Left ventricle myocardium superior (tissue), 1 donor: ENCODE results near the gene RPP25. TPM values are rescaled to one million over a fixed set of nuclear protein-coding genes. Genes with fewer than 3 reads are reported as not detected.

Experiments used
- ATAC-seq: fragments of 200-7000 bp; cut with Tn5 transposase; one replicate; pipeline ENCODE4 v1.9.1; 2020; ENCODE audit warnings: mild to moderate bottlenecking, moderate library complexity
- DNase-seq: peaks from one replicate; pipeline ENCODE4 v3.0.0-alpha.2; 2020
- intact Hi-C: fragments of 100-400 bp; cut with micrococcal nuclease; formaldehyde crosslinking; loops from one replicate; pipeline ENCODE4 v1.11.0; 2022
- long read RNA-seq: library from polyadenylated mRNA; unstranded; transcript quantifications from one replicate; pipeline ENCODE4 v2.0.0, GENCODE V29; 2021
- total RNA-seq: library from RNA; stranded (reverse); fragmentation: NEBNext Ultra II Directional; extraction: Animal tissue kit (Norgen Biotek cat#: 25700); gene quantifications from one replicate; pipeline ENCODE4 v1.2.1, GENCODE V29; 2021
- donor health status: DM: no; HTN: yes; CAD: no; lungs with severe emphysema.

Gene RPP25, protein sequence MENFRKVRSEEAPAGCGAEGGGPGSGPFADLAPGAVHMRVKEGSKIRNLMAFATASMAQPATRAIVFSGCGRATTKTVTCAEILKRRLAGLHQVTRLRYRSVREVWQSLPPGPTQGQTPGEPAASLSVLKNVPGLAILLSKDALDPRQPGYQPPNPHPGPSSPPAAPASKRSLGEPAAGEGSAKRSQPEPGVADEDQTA
- 2.3 TPM for total RNA-seq
- long read RNA-seq, transcript RPP25-201 (1 exons, 3,049 nt): major isoform, 10 of 10 reads
- long read RNA-seq, partial matches to known transcripts: 0 of 10 reads
- long read RNA-seq, other reads (novel, unspliced or antisense): 0 of 10 reads

DNA sequence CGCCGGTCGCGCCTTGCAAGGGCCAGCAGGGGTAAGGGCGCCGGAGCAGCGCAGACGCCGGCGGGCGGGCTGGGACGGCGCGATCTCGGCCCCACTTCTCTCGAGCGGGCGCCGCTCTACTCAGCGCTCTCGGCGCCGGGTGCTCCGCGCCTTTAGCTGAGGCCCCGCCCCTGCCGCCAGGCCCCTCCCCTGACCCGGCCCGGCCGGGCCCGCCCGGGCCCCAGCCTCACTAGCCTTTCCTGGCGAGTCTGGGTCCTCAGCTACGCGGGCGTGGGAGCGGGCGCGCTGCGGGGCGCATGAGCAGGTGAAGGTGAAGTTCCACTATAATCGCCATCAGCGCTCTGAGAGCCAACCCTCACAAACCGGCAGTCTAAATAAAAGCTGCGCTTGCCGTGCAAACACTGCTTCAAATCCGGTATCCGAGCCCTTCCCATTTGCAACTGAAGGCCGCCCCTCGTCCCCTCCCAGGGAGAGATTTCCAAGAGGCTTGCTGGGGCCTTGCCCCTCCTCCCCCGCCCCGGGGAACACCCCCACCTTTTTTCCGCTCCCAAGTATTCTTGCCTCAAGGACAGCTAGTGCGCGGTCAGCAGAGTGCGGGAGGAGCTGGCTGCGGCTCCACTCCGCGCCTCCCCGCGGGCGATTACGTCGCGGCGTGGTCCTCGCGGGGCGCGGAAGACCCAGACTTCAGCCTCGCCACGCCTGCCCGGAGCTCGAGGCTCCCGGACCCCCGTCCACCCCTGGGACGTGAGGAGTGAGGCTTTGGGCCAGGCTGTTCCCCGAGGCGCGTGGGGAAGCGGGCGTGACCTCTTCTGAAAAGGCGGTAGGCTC lies at the start of gene RPP25:
TSS of gene RPP25 (minus strand) at position 125 of the 828 bp plus-strand sequence. CDS start 189 bp downstream, outside the sequence.
- intact Hi-C loops: no loop called here
- DNase-seq: peak; percentile 89
- ATAC-seq: peak; percentile 91

DNA sequence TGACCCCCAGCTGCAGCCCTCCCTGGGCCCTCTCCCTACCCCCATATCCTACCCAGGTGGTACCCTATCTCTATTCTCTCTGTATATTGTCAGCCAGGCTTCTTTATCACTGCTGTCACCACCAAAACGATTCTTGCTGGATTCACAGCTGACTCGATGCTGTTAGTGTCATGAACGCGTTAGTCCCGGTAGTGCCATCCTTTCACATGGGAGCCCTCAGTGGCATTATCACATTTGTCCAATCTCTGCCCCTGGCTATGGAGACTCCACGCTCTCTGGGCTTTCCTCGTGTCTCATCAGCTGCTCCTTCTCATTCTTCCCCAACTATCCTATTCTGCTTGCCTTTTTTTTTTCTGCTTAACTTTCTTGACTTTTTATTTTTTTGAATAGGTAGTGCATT lies 45.8 kb upstream of the RPP25 start:
- intact Hi-C loops: no loop called here
- ATAC-seq: no peak
- DNase-seq: no peak

DNA sequence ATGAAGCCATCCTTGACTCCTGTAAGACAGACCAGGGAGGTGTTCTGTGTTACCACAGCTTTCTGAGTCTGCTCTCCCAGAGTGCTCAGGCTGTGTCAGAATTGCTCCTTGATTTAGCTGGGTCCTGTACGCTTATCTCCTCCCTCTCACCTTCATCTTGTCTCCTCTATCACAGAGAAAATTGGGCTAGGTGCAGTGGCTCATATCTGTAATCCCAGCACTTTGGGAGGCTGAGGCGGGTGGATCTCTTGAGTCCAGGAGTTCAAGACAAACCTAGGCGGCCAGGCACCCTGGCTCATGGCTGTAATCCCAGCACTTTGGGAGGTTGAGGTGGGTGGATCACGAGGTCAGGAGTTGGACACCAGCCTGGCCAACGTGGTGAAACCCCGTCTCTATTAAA lies 44.7 kb upstream of the RPP25 start:
- no peak for ATAC-seq
- no peak for DNase-seq
- intact Hi-C loops: no loop called here

DNA sequence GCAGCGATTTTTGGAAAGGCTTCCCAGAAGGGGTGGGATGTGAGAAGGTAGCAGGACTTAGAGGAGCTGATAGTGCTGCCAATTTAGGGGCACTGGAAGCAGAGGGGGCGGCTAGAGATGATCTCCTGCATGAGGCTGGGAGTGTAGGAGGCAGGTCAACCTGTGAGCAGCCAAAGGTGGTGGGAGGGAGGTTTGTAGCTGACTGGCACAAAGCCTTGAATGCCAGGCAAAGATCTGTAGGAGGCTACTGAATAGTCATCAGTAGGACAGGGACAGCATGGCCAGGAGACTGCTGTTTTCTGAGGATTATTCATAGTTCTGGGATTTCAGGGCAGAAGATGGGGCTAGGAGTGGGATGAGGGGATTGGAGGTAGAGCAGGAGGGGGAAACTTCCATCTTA lies 41.0 kb upstream of the RPP25 start:
- intact Hi-C loops: no loop called here
- no peak for ATAC-seq
- no peak for DNase-seq

DNA sequence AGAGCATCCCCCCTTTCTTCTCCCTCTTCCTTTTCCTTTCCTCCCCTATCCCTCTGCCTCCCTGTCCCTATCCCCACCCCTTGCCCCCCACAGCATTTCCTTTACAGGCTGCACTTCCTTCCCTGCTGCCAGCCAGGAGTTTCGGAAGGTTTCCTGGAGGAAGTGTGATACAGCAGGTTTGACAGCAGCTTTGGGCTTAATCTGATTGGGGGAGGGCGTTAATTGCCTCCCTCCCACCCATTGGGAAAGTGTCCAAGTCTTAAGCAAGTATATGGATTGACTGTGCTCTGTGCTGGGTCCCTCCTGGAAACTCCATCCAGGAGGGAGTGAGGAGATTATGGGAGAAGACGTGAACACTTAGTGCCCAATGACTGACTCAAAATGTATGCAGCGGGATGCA lies 40.6 kb upstream of the RPP25 start:
- intact Hi-C loops: no loop called here
- ATAC-seq: no peak
- no peak for DNase-seq

DNA sequence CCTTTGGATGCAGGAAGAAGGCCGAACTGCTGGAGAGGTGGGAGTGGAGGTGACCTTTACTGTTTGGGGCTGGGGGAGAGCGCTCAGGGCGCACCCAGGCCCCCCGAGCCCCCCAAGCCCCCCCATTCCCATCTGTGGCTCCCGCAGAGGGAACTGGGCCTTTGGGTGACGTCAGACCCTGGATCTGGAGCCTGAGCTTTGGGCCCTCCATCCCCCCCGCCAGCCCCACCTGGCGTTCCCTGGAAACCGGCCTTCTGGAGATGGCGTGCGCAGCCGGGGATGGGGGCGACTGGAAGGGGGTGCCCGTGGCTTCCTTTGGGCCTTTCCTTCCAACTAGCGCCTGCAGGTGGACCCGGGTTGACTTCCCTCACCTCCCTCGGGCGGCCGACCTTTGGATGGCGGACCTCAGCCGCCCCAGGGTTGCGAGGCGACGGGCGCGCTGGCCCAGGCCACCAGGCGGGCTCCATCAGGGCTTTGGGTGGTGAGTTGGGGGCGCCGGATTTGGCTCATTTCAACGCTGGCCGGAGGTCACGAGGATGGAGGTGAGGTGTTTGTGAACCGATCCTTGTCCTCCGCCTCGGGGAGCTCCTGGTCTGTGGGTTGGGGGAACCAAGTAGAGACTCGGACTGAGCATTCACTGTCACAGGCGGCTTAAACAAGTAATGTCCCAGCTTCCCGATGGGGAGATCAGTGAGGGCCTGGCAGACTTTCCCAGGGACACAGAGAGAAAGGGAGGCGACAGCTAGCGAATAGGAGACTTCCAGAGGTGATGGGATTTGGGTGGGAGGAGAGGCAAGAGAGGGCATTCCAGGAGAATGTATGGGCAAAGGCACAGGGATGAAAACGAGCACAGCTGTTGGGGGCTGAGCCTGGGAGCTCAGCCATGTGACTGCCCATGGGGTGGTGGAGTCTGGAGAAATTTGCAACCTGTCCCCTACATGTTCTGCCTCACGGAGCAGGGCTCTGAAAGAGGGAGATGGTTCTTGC lies 39.5 kb upstream of the RPP25 start:
- DNase-seq: peak; percentile 26
- peak; percentile 28 for ATAC-seq
- intact Hi-C loops: no loop called here

DNA sequence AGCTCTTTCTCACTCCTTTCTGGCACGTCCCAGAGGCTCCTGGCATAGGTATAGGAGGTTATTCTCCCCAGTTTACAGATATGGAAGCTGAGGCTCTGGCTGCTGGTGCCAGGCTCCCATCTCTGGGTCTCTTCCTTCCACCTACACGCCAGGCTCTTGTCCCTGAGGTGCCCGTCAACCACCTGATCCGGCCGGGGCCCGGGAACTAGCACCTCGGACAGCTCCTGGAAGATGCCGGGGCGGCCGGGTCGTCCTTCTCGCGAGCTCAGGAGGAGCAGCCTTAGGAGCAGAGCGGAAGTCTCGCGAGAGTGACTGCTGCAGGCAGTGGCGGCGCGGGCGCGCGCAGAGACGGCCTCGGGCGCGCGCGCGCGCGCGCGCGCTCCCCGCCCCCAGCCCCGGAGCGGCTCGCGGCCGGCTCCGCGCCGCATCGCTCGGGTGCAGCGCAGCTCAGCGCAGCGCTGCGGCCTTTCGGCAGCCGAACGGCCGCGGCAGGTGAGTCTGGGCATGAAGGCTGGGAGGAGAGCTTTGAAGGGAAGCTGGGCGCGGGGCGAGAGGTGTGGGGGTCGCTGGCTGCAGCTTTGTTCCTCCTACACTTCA lies 38.7 kb upstream of the RPP25 start, which contains the start of gene SCAMP5:
TSS of gene SCAMP5 (plus strand) at position 382 of the 597 bp plus-strand sequence. CDS start 16,277 bp downstream, outside the sequence.
- peak; percentile 92 for DNase-seq
- intact Hi-C loops: no loop called here
- peak; percentile 94 for ATAC-seq

DNA sequence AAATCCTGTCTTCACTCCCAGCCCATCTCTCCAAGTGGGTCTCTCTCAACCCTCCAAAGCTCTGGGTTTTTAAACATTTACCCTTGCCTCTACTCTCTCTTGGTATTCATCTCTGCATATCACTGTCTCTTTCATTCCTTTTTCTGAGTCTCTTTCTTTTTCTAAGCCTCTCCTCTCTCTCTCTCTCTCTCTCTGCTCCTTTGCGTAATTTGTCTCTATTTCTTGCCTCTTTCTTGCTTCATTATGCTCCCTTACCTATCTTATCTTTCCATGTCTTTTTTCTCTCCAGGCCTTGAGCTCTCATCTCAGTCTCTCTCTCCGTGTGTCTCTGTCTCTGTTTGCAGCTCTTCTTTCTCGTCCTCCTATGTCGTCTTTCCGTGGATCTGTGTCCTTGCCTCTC lies 38.1 kb upstream of the RPP25 start:
- intact Hi-C loops: no loop called here
- ATAC-seq: no peak
- no peak for DNase-seq

DNA sequence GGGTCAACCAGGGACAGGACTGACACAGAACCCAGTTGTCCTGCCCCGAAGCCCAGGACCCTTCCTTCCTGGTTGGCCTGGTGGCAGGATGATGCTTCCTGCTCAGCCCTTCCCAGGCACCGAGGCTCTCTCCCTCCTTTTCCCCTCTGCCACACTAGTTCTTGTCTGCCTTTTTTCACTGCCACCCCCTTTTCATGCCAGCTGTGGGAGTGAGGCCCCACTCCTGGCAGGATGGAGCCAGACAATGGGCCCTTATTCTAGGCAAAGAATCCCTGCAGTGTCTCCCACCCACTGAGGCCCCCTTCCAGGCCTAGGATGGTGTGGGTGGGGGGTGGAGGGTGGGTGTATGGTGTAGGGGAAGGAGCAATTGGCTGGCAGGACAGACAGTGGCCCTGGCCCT lies 37.7 kb upstream of the RPP25 start:
- DNase-seq: no peak
- intact Hi-C loops: no loop called here
- no peak for ATAC-seq

DNA sequence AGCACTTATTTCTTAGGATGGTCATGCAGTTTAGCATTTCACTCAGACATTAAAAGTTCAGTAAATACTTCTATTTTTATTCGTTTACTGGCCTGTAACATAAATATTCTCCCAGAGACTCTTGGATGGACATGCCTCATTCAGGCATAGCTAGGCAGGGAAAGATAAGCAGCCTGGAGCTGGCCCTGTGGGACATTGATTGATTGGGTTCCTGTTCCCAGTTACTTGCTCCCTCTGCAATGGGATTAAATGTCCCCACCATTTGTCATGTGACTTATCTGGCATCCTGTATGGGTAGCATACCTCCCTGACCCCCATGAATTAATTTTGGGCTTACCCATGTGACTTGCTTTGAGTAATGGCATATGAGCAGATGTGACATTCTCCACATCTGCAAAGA lies 36.0 kb upstream of the RPP25 start:
- DNase-seq: no peak
- intact Hi-C loops: no loop called here
- no peak for ATAC-seq

DNA sequence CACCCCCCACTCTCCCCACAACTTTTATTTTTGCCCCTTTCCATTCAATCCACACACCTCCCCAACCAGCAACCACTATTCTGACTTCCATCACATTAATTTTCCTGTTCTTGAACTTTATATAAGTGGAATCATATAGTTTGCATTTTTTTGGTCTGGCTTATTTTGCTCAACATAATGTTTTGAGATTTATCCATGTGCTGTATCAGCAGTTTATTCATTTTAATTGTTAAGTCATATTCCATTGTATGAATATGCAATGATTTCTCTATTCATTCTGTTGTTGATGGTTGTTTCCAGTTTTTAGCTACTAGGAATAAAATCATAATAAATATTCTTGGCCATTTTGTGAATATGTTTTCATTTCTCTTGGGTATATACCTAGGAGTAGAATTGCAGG lies 33.0 kb upstream of the RPP25 start:
- DNase-seq (no peak), ATAC-seq (no peak)
- intact Hi-C loops: no loop called here

DNA sequence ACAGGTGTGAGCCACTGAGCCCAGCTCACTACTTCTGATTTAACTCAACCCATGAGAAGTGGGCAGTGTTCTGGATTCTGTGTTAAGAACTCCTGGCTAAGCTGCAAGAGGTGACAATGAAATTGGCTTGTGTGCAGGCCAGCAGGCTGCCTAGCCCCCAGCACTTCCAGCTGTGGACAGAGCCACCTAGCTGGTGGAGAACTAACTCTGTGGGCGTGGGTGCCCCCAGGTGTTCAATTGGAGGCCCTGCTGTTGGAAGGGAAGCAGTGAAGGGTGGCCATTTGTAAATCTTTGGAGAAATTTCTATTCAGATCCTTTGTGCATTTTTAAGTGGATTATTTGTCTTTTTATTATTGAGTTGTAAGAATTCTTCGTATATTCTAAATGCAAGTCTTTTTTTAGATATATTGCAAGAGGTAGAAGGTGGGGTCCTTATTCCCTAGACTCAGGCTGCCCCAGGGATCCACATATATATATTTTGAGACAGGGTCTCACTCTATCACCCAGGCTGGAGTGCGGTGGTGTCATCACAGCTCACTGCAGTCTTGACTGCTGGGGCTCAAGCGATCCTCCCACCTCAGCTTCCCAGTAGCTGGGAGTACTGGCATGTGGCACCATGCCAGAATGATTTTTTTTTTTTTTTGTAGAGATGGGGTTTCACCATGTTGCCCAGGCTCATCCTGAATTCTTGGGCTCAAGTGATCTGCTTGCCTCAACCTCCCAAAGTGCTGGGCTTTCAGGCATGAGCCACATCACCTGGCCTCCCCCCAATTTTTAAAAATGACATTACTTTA lies 31.6 kb upstream of the RPP25 start:
- ATAC-seq: peak; percentile 51

DNA sequence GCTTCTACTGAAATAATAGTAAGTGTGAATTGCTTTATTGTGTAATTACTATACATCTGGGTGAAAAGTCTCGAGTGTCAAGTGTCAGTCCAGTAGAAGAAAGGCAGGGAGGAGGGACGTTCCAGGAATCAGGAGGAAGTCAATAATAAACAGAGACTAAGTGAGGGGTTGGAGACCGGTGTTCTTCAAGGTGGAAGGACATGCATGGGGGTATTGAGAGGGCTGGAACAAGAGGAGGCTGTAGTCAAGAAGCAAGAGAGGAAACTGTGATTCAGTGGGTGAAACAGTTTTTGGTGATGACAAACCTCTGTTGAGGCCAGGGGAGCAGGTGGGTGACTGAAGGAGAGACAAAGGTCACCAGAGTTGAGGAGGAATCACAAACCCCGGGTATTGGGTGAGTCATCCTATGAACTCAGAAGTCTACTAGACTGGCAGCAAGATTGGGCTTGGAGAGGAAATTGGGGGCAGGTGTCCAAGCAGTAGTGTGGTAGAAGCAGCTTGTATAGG lies 27.2 kb upstream of the RPP25 start:
- ATAC-seq (no peak), DNase-seq (no peak)
- intact Hi-C loops: no loop called here

More for the DNA sequence above, 31.6 kb upstream of the RPP25 start:
- DNase-seq: peak; percentile 35
- intact Hi-C loops: no loop called here

DNA sequence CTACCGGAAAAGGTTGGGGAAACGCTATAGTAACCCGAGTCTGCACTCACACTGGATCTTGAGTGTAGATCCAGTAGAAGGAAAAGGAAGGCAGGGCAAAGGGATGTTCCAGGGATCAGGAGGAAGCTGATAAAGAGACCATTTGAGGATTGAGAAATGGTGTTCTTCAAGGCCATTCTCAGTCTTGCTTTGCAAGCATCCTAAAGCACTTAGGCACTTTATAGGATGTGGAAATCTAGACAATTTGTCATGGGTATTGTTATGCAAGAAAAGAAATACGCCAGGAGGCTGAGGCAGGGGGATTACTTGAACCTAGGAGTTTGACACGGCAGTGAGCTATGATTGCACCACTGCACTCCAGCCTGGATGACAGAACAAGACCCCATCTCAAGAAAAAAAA lies 25.6 kb upstream of the RPP25 start:
- intact Hi-C loops: no loop called here
- ATAC-seq: no peak
- DNase-seq: no peak

DNA sequence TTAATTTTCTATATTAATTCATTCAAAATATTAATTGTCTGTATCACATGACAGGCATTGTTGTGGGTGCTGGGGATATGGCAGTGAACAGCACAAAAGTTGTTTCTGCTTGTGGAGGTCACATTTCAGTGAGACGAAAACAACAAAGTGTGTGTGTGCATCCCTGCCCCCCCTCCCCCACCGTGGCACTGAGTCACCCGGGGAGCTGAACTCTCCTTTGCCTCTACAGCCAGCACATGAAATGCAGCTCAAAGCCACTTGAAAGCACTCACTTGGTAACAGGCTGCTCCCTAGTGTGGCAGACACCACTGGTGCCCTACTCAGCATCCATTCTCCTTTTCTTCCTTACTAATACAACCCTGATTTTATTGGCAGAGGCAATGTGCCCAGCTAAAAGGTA lies 21.9 kb upstream of the RPP25 start:
- DNase-seq: no peak
- no peak for ATAC-seq
- intact Hi-C loops: no loop called here

DNA sequence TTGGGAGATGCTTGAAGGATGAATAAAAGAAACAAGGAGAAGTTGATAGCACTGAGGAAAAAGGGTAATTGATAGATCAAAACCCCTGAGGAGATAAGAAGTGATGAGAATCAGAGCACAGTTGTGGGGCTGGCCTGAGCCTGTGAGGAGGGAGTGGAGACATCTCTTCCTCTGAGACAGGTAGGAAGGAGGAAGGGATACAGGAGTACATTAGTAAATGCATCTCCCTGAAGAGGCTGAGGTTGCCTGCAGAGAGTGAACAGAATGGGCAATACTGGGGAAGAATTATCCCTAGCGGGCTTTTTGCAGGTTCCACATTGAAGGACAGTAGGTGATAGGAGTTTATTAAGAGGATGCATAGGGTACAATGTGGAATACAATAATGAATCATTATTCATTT lies 21.5 kb upstream of the RPP25 start:
- DNase-seq: no peak
- intact Hi-C loops: no loop called here
- no peak for ATAC-seq

DNA sequence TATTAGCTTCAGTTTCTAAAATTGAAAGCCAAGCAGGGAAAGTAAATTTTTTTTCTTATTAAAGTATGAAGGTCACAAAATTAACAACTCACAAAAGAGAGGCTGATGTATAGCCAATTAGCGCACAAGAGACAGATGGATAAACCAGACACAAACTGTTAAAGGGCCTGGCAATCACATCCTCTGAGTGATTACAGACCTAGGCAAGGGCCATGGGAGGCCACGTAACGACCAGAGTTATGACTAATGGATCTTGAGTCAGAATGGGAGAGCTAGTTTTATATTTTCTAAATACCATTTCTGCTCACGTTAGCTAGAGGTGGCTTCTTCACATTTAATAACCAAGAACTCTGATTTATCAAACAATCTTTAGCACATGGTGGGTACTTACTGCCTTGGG lies 21.0 kb upstream of the RPP25 start:
- no peak for DNase-seq
- intact Hi-C loops: no loop called here
- no peak for ATAC-seq

DNA sequence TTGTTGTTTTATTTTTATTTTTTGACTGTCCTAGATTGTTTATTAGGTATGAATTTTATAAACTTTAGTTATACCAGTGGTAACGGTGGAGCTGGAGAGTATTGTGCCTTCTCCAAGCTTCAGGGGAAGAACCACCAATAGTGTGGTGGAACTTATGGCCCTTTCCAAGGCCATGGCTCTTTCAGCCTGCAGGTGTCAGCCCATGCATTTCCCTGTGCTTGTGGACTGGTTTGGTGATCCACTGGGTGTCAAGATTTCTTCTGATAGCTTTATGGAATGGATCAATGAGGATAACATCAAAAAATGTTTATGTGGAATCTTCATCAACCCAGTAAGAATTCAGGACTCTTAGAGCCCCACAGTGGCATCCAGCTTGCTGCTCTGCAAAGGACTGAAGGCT lies 19.6 kb upstream of the RPP25 start:
- ATAC-seq: no peak
- intact Hi-C loops: no loop called here
- DNase-seq: no peak
